ENCODE results near the gene USP13. TPM values are rescaled to one million over a fixed set of nuclear protein-coding genes. Genes with fewer than 3 reads are reported as not detected.

USP13 gene
- total RNA-seq, 4 donors from 2014 or later: 117 to 453 (median 249) TPM

- Histone ChIP-seq H3K4me3 (no peak overlapping the region), H3K4me1 (no peaks in the 10 kb centered on the region), H3K27me3 (no peaks in the 10 kb centered on the region), H3K36me3 (peaks cover 0 to 98% of the 10 kb centered on the region in 2 donors), H3K27ac (peak overlapping the region; percentile 5 to 49 (median 28)), H3K9me3 (no peaks in the 10 kb centered on the region)
- ATAC-seq (peak; percentile 45 to 76), DNase-seq (peak in 1 of 2 donors; percentile 45)
- TF ChIP-seq POLR2A (IDR thresholded peaks at IDR 0.05) (no peak), CTCF (IDR thresholded peaks at IDR 0.05 in 4 of 5, conservative IDR thresholded peaks at IDR 0.05 in 1 of 5) (no peak)
- intact Hi-C loops (cut with DNase I; ENCODE audit: low total_unique reads) (no loop called here), in situ Hi-C loops (cut with MboI; ENCODE audit: low sequenced_read_pairs in 4 of 4) (no loop called here)
These were observed 108.1 kb downstream of the USP13 start for GRCh38 chr3:179760944-179761343.

GRCh38 chr3:179765396-179765795 is 112.6 kb downstream of the USP13 start:
- no peak for ATAC-seq
- no peak overlapping the region for H3K27ac ChIP-seq
- H3K36me3 ChIP-seq: peaks cover 0 to 94% of the 10 kb centered on the region in 2 donors

GRCh38 chr3:179766416-179767133 is 113.7 kb downstream of the USP13 start:
- Histone ChIP-seq H3K9me3 (no peaks in the 10 kb centered on the region), H3K27me3 (no peaks in the 10 kb centered on the region), H3K36me3 (peaks cover 0 to 94% of the 10 kb centered on the region in 2 donors), H3K4me1 (peaks cover 0 to 3% of the 10 kb centered on the region in 2 donors), H3K27ac (no peak overlapping the region), H3K4me3 (no peak overlapping the region)
- no peak for DNase-seq
- TF ChIP-seq CTCF (IDR thresholded peaks at IDR 0.05 in 4 of 5, conservative IDR thresholded peaks at IDR 0.05 in 1 of 5) (no peak), POLR2A (IDR thresholded peaks at IDR 0.05) (no peak)
- in situ Hi-C loops (cut with MboI; ENCODE audit: low sequenced_read_pairs in 4 of 4) (no loop called here), intact Hi-C loops (cut with DNase I; ENCODE audit: low total_unique reads) (no loop called here)
- no peak for ATAC-seq

More at GRCh38 chr3:179765396-179765795, 112.6 kb downstream of the USP13 start:
- no peak for DNase-seq
- intact Hi-C loops (cut with DNase I; ENCODE audit: low total_unique reads): loop anchor here (2.0 kb wide), 1 partner anchor 71 kb away; no protein-coding TSS in a partner anchor
- no peak for TF ChIP-seq POLR2A (IDR thresholded peaks at IDR 0.05)
- no peak for TF ChIP-seq CTCF (IDR thresholded peaks at IDR 0.05 in 4 of 5, conservative IDR thresholded peaks at IDR 0.05 in 1 of 5)
- no peaks in the 10 kb centered on the region for H3K27me3 ChIP-seq
- no peaks in the 10 kb centered on the region for H3K9me3 ChIP-seq
- no peak overlapping the region for H3K4me3 ChIP-seq
- H3K4me1 ChIP-seq: peaks cover 0 to 3% of the 10 kb centered on the region in 2 donors
- in situ Hi-C loops (cut with MboI; ENCODE audit: low sequenced_read_pairs in 4 of 4): no loop called here

GRCh38 chr3:179768080-179768479 is 115.2 kb downstream of the USP13 start:
- DNase-seq: no peak
- intact Hi-C loops (cut with DNase I; ENCODE audit: low total_unique reads) (no loop called here), in situ Hi-C loops (cut with MboI; ENCODE audit: low sequenced_read_pairs in 4 of 4) (no loop called here)
- no peak for ATAC-seq
- Histone ChIP-seq H3K27ac (no peak overlapping the region), H3K4me1 (peaks cover 0 to 3% of the 10 kb centered on the region in 2 donors), H3K9me3 (no peaks in the 10 kb centered on the region), H3K36me3 (peaks cover 0 to 93% of the 10 kb centered on the region in 2 donors), H3K27me3 (no peaks in the 10 kb centered on the region), H3K4me3 (no peak overlapping the region)
- TF ChIP-seq CTCF (IDR thresholded peaks at IDR 0.05 in 4 of 5, conservative IDR thresholded peaks at IDR 0.05 in 1 of 5) (no peak), POLR2A (IDR thresholded peaks at IDR 0.05) (no peak)
